ENCODE data around the gene NADK.
"Not testable (repeated sequence)": the region's sequence is repeated elsewhere in the genome, so short reads cannot be mapped to it uniquely, and the experiment has no call there.

The NADK gene

DNA sequence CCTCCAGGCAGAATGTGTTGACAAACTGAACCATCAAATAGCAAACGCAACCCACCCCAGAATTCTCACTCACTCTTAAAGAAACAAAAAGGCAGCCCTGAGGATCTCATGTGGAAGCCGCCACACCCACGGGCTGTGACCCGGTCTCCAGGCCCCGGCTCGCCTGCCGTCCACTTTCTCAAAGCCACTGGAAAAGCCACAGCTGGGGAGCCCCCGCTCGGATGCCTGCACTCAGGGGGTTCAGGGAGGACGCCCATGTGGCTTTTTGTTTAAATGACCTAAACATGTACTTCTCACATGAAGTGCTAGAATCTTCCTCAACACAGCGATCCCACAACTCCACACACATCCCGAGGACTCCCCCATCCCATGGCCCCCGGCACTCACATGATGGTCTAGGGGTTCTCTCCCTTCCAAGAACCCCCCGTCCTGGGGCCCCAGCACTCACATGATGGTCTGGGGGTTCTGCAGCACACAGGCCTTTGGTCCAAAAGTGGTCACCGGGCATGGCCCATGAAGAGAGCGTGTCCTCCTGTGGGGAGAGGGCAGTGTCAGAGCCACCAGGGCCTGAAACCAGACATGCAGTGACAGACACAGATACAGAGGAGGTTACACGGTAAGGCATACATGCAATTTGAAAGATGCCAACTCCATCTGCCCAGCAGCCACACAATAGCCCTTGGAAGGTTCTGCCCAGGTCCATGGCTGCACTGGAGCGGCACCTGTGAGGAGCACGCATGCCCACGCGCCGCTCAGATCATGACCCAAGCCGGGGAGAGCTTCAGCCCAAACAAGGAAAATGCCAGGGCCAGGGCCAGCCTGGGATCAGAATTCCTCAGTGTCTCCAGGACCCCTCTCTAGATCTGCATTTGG is 16.5 kb downstream of the NADK start:
- DNase-seq = no peak

- no peak for DNase-seq
These were observed 17.6 kb downstream of the NADK start for GRCh38 chr1:1760715-1761114.

GRCh38 chr1:1760345-1760650 is 18.0 kb downstream of the NADK start:
- DNase-seq = no peak

- DNase-seq = no peak
These were observed 18.6 kb downstream of the NADK start for GRCh38 chr1:1759456-1760344.

DNA sequence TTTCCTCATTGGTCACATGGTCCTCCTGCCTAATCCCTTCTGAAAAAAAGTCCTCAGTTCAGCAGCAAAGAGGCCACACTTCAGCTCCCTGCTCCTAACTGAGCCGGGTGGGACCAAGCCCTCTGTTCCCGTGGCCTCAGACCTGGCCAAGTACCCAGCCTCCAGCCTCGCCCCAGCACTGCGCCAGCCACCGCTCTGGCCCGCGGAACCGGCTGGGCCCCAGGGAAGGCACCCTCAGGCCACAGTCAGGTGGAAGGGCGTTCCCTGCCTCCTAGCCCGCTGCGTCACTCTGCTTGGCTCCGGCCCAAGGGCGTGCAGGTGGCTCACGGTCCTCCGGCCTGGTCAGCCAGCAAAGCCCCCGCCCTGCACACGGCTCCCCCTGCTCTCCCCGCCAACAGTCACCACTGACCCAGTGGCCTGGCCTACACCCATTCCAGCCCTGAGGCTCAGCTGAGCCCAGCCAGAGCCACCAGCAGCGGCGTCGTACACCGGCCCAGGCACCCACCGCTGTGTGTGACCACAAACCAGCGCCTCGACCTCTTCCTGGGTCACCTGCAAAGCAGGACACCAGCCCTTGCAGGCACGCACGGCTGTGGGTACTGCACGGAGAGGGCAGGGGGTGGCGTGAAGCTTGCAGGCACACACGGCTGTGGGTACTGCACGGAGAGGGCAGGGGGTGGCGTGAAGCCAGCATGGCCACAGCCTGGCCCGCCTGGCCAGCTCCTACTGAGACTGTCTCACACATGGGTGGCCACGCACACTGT is 19.4 kb downstream of the NADK start:
- no peak for DNase-seq

GRCh38 chr1:1758059-1758621 is 20.1 kb downstream of the NADK start:
- DNase-seq = no peak

DNA sequence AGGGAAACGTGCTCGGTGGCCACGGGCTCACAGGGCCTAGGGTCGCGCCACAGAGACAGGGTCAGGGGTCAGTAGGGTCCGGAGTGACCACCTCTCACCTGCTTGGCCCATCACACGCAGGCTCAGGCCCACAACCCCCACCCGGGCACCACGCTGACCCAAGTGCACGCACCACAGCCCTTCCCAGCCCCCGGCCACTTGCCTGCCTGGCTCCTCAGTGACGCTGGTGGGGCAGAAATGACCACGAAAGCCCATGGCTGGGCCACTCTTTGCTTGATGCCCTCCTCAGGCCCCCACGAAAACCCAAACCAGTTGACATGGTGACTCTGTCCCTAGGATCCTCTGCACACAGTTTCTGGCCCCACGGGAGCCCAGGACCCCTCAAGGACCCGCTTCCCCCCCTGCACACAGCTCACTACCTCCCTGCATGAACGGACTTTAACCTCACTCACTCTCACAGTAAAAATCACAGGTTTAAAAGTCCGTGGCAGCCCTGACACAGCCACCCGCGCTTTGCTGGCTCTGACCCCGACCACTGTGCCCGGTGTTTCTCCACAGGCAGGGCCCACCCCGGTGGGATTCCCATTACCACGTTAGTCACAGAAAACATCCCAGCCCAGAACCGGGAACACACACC is 20.7 kb downstream of the NADK start:
- no peak for DNase-seq

- no peak for DNase-seq
These were observed 21.4 kb downstream of the NADK start for GRCh38 chr1:1756661-1757421.

DNA sequence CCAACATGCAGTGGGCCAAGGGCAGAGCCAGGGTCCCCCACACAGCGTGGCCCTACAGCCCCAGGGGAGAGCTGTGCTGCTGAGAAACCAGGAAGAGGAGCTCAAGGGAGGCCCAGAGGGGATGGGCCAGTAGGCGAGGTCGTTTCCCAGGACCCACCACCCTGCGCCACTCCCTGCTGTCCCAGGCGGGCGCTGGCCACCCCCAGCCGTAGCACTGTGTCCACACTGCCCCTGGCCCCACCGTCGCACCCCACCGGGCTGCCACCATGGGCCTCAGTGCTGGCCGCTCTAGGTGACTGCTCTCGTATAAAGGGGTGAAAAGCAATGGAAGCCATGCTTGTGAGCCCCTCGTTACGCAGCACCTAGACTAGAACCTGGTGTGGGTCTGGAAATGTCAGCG is 22.4 kb downstream of the NADK start:
- no peak for DNase-seq

DNA sequence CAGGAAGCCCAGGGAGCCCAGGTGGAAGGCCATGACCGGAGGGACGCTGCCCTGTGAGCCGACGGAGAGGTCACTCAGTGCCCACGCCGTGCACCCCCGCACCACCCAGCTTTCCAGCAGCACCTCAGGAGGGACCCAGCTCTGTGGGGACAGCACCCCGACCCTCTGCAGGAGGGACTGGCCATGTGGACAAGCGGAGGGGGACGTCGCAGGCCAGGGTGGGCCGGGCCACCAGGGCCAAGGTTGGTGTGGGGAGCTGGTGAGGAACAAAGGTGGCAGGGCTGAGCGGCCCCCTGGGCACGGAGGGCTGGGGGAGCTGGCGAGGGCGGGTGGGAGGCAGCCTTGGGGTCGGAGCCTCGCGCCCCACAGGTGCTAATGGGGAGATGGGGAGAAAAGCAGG is 22.8 kb downstream of the NADK start:
- no peak for DNase-seq

DNA sequence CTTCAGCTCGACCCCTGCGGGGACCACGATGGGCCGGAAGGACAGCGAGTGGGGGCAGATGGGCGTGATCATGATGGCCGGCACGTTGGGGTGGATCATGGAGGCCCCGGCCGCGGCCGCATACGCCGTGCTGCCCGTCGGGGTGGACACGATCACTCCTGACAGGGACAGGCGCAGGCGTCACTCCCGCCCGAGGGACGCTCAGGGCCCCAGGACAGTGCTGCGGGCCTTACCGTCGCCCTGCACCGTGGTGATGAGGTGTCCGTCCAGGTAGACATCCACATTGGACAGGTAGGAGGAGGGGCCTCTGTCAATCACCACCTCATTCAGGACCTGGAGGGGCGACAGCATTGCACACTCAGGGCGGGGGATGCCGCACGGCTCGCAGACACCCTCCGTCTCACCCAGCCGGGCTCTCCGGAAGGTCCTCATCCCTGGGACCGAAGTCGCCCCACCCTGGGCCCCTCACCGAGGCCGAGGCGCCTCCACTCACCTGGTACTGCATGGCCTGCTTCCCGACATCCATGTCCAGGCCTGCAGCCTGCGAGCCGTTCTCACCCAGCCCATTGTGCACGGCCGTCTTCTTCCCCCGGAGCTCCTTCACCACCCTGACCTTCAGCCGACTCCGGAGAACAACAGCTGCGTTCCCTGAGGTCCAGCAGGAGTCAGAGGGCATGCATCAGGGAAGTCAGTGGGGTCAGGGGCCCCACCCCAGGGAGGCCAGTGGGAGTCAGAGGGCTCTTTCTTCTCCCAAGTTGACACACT is 24.0 kb downstream of the NADK start:
- no peak for DNase-seq

DNA sequence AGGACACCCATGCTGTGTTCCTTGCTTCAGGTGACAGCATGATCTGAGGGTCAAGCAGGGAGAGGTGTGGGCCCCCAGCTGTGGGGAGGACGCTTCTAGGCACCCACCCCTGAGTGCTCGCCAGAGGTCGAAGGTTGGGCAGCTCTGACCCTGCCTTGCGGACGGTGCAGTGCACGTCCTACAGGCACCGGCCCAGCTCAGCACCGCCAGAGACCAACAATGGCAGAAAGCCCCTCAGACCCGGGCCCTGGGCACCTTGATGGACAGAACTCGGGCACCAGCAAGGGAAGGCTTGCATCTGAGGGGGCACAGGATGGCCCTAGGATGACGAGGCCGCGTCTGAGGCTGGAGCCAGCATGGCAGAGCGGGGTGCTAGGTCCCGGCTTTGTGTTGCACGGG is 24.7 kb downstream of the NADK start:
- no peak for DNase-seq

- no peak for DNase-seq
These were observed 25.3 kb downstream of the NADK start for GRCh38 chr1:1752636-1753606.

DNA sequence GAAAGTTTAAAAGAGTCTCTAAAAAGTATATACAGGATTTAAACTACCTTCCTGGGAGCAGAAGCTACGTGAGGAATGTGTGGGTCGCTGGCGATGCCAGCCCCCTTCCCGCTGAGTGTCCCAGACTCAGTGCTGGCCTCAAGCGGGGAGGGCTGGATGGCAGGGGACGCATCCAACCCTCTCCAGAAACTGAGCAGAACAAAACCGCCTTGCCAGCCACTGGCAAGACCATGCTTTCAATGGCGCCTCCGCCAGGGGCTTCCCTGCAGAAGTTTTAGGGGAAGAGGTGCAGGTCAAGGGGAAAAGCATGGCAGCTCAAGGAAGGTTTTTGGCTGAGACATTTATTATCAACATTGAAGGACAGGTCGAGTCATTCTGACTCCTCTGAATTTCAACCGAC is 26.1 kb downstream of the NADK start:
- no peak for DNase-seq

DNA sequence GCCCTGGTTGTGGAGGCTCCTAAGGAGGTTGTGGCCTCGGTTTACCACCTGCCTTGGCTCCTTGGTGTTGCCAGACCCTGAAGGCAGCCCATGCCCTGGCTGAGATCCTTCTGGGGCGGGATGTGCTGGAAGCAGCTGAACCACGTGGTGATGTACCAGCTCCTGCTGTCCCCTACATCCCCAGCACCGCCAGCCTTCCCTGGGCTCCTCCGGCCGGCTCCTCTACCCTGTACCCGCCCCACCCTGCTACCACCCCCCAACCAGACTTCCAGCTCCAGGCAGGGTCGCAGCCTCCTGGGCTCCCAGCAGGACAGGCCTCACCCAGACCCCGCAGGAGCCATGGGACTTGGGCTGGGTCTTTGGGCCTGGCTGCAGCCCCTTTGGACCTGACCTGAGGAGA is 28.3 kb downstream of the NADK start:
- not testable (repeated sequence) for DNase-seq

DNA sequence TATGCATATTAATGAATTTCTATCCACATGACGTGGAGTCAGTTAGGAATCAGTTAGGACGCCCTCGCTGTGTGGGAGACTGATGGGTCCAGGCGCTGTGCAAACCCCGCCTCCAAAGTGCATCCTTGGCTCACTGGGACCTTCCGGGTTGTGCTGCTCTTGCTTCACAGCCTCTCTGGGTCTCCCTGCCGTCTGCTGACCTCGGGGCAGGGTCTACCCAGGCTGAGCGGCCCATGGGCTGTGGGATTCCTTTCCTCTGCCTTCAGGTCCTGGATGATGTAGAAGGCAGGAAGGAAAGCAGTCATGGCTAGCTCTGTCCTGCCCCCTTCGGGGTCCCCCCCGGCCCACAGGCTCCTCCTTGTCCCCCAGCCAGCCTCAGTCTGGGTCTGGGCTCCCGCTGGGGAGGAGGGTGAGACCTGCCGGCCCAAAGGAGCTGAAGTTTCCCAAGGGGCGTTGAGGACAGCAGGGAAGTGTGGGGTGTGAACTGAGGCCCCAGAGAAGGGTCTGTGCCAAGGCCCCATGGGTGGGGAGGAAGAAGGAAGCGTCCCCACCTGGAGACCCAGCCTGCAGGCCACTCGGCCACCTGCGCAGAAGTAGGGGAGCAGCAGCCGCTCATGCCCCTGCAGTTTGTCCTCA is 29.5 kb downstream of the NADK start:
- no peak for DNase-seq

DNA sequence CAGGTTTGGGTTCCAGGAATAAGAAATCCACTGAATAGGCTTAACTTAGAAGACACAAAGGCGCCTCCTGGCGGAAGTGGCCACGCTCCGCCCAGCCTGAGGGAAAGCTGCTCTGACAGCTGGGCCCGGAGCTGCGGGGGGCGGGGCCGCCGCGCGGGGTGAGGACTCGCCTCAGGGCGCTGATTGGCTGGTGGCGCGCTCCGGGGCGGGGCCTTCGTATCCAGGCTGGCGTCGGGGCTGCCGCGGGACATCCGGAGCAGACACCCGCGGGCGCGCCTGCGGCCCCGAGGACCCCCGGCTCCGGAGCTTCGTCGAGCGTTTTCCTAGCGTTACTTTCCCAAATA is 31.7 kb downstream of the NADK start:
- DNase-seq = not testable (repeated sequence)

GRCh38 chr1:1745651-1746565 is 32.4 kb downstream of the NADK start:
- DNase-seq = peak; percentile 89

Data from stimulated activated CD4-positive, alpha-beta T cell treated with anti-CD3 and anti-CD28 coated beads, Interleukin-4, amount 100 ng/mL, for 1 hour (primary cell).